Endothelial cell of umbilical vein (primary cell): Measurements from ENCODE around the gene CARMIL1.

Source experiments
- CTCF ChIP-seq, 2 donors: IDR thresholded peaks; 1 replicate in 1 of 2; 2 replicates in 1 of 2; pipeline ENCODE4 v1.5.1; 2011; ENCODE audit warnings: low read length in 2 of 2, mild to moderate bottlenecking in 2 of 2, moderate library complexity in 2 of 2, control low read depth in 1 of 2, inconsistent platforms in 1 of 2, low read depth in 1 of 2; ENCODE audit not compliant: insufficient read depth in 1 of 2; ENCODE audit errors: extremely low read depth in 1 of 2
- EZH2 ChIP-seq: IDR thresholded peaks from 2 replicates; pipeline ENCODE4 v1.6.1; 2012; ENCODE audit warnings: borderline replicate concordance, low read depth, mild to moderate bottlenecking, moderate library complexity, low read length, inconsistent platforms; ENCODE audit not compliant: severe bottlenecking
- GATA2 ChIP-seq: IDR thresholded peaks from 2 replicates; pipeline ENCODE4 v1.7.0; 2011; ENCODE audit warnings: low read depth, mild to moderate bottlenecking, moderate library complexity, mixed read lengths, low read length; ENCODE audit not compliant: insufficient read length, insufficient read depth
- JUN ChIP-seq: IDR thresholded peaks from 2 replicates; pipeline ENCODE4 v1.6.1; 2011; ENCODE audit warnings: borderline replicate concordance, low read depth; ENCODE audit not compliant: insufficient read length, insufficient read depth
- MYC ChIP-seq: IDR thresholded peaks from one replicate; pipeline ENCODE4 v1.6.1; 2011; ENCODE audit warnings: mild to moderate bottlenecking, low read depth, low read length
- POLR2AphosphoS5 ChIP-seq: IDR thresholded peaks from 2 replicates; pipeline ENCODE4 v1.6.1; 2012; ENCODE audit warnings: low read depth, mild to moderate bottlenecking, control low read depth, low read length, moderate library complexity; ENCODE audit not compliant: insufficient read depth

GRCh38 chr6:25278914-25279747 is at the start of gene CARMIL1:
- peak; percentile 50 to 84 for TF ChIP-seq CTCF (IDR thresholded peaks at IDR 0.05; ENCODE audit: extremely low read depth in 1 of 2, insufficient read depth in 1 of 2, low read depth in 1 of 2, low read length in 2 of 2)
- no peak for TF ChIP-seq EZH2
- TF ChIP-seq MYC, result no peak
- no peak for TF ChIP-seq GATA2
- TF ChIP-seq JUN, result no peak
- TF ChIP-seq POLR2AphosphoS5, result no peak
